GM12865 (cell line): ENCODE results near the gene TNFSF12.

Experiments used
- DNase-seq: peaks from one replicate; pipeline ENCODE4 v3.0.0; 2010; ENCODE audit warnings: low read depth
- H3K4me3 ChIP-seq: 2 replicates; pipeline ENCODE4 v1.5.1; 2011; ENCODE audit warnings: mild to moderate bottlenecking, low read depth, low read length, control low read depth
- TF ChIP-seq, protein P1 (sequence below): IDR thresholded peaks from 2 replicates; pipeline ENCODE4 v1.5.1; 2011; ENCODE audit warnings: low read length, control low read depth, low read depth, inconsistent platforms; ENCODE audit not compliant: insufficient read depth; ENCODE audit errors: missing control alignments

The TNFSF12 gene

DNA sequence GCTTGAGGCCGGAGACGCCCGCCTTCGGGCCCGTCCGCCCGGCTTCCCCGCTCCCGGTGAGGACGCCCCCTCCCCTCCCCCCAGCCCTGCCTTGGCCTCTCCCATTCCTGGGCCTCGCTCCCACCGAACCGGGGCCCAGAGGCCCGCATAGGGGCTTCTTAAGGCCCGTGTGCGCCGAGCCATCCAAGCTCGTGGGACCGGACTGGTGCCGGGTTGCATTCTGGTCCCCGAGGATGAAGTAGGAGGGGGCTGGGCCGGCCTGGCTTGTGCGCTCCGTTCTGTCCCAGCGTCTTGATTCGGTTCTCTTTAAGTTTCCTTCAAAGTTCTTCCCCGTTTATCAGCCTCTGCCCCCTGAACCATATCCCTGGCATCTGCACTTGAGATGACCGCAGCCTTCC lies 13.3 kb downstream of the TNFSF12 start:
- TF ChIP-seq, protein P1, sequence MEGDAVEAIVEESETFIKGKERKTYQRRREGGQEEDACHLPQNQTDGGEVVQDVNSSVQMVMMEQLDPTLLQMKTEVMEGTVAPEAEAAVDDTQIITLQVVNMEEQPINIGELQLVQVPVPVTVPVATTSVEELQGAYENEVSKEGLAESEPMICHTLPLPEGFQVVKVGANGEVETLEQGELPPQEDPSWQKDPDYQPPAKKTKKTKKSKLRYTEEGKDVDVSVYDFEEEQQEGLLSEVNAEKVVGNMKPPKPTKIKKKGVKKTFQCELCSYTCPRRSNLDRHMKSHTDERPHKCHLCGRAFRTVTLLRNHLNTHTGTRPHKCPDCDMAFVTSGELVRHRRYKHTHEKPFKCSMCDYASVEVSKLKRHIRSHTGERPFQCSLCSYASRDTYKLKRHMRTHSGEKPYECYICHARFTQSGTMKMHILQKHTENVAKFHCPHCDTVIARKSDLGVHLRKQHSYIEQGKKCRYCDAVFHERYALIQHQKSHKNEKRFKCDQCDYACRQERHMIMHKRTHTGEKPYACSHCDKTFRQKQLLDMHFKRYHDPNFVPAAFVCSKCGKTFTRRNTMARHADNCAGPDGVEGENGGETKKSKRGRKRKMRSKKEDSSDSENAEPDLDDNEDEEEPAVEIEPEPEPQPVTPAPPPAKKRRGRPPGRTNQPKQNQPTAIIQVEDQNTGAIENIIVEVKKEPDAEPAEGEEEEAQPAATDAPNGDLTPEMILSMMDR = no peak
- H3K4me3 ChIP-seq = peak overlapping the region; percentile 72
- DNase-seq = no peak

DNA sequence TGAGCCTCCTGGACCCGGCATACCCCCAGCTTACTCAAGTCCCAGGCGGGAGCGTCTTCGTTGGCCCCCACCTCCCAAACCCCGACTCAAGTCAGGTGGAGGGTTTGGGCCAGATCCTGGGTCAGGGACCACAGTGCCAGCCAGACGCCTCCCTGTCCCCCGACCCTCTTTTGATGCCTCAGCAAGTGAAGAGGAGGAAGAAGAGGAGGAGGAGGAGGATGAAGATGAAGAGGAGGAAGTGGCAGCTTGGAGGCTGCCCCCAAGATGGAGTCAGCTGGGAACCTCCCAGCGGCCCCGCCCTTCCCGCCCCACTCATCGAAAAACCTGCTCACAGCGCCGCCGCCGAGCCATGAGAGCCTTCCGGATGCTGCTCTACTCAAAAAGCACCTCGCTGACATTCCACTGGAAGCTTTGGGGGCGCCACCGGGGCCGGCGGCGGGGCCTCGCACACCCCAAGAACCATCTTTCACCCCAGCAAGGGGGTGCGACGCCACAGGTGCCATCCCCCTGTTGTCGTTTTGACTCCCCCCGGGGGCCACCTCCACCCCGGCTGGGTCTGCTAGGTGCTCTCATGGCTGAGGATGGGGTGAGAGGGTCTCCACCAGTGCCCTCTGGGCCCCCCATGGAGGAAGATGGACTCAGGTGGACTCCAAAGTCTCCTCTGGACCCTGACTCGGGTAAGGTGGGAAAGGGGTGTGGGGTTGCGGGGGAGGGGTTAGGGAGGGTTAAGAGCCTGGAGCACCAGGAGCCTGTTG lies 14.4 kb downstream of the TNFSF12 start:
- no peak overlapping the region; the same call in 1 of the 2 replicates for H3K4me3 ChIP-seq
- DNase-seq = no peak
- TF ChIP-seq, protein P1 = no peak

DNA sequence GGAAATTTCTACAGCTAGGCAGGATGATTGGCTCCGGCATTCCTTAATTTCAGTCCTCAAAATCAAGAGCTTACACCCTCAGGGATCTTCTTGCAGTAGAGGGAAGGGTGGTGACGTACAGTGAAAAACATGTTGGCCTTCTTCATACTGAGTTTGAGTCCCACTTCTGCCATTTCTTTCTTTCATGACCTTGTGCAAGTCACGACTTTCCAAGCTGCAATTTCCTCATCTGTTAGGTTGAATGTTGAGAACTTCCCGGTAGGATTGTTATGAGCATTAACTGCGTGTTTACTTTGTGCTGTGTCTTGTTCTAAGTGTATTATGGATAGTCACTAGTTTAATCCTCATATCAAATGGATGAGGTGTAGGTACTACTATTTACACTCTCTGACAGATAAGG lies 20.7 kb downstream of the TNFSF12 start:
- TF ChIP-seq, protein P1 = no peak
- no peak overlapping the region for H3K4me3 ChIP-seq
- DNase-seq = no peak

DNA sequence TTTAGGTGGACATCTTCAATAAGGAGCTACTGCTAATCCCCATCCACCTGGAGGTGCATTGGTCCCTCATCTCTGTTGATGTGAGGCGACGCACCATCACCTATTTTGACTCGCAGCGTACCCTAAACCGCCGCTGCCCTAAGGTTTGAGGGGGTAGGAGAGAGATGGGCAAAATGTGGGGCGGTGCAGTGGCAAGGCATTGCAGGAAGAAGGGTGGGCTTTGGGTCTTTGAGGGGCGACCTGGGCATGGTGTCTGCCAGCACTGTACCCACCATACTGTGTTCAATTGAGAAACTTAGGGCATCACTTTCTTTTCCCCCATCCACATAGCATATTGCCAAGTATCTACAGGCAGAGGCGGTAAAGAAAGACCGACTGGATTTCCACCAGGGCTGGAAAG lies 21.5 kb downstream of the TNFSF12 start:
- TF ChIP-seq, protein P1 = no peak
- no peak for DNase-seq

DNA sequence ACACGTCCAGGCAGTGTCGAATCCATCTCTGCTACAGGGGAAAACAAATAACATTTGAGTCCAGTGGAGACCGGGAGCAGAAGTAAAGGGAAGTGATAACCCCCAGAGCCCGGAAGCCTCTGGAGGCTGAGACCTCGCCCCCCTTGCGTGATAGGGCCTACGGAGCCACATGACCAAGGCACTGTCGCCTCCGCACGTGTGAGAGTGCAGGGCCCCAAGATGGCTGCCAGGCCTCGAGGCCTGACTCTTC lies 23.4 kb downstream of the TNFSF12 start:
- H3K4me3 ChIP-seq = peak overlapping the region; percentile 93
- DNase-seq = no peak
- TF ChIP-seq, protein P1 = no peak

More for the DNA sequence above, 21.5 kb downstream of the TNFSF12 start:
- H3K4me3 ChIP-seq = no peak overlapping the region

DNA sequence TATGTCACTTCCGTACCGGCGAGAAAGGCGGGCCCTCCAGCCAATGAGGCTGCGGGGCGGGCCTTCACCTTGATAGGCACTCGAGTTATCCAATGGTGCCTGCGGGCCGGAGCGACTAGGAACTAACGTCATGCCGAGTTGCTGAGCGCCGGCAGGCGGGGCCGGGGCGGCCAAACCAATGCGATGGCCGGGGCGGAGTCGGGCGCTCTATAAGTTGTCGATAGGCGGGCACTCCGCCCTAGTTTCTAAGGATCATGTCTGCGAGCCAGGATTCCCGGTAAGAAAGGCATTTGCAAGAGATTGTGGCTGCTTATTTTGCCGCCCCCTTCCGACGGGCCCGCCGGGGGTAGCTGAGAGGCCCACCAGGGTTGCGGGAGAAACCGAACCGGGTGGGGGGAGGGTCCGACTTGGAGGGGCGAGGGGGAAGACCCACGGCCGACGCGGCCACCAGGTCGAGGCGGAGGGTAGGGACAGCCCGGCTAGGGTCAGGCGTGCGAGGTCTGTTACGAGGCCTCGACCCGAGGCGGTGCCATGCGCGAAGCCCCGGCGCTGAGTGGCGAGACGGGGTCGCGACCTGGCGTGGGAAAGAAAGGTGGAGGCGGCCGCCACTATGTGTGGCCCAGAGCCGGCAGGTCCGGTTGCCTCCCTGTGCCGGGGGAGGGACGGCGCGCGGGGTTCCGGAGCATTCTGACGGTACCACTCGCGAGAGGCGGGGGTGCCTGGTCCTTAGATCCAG lies 23.9 kb downstream of the TNFSF12 start:
- peak overlapping the region; percentile 95 for H3K4me3 ChIP-seq
- TF ChIP-seq, protein P1 = no peak
- peak; percentile 99 for DNase-seq
